GM23338 (cell line): Measurements from ENCODE around the gene FOXL1. TPM values are rescaled to one million over a fixed set of nuclear protein-coding genes. Genes with fewer than 3 reads are reported as not detected.

Experiments used
- ATAC-seq: fragments of 200-7000 bp; cut with Tn5 transposase; 3 replicates; pipeline ENCODE4 v1.9.1; 2020
- DNase-seq: peaks from one replicate; pipeline ENCODE4 v3.0.0-alpha.2; 2015; ENCODE audit warnings: low spot score
- H2AFZ ChIP-seq: fragments of 200-600 bp; sonication (generic); 2 replicates; pipeline ENCODE4 v1.8.0; 2016; ENCODE audit warnings: antibody characterized with exemption, mild to moderate bottlenecking, moderate library complexity
- H3F3A ChIP-seq: fragments of 200-600 bp; sonication (generic); replicated peaks from 2 replicates; pipeline ENCODE4 v1.8.0; 2017; ENCODE audit warnings: antibody characterized with exemption, mixed run types, low read depth
- H3K27ac ChIP-seq: fragments of 200-600 bp; sonication (generic); 2 replicates; pipeline ENCODE4 v1.6.1; 2016; ENCODE audit warnings: low read depth
- H3K27me3 ChIP-seq: fragments of 200-600 bp; sonication (generic); 2 replicates; pipeline ENCODE4 v1.8.0; 2016; ENCODE audit warnings: mild to moderate bottlenecking, mixed run types, moderate library complexity; ENCODE audit not compliant: insufficient read depth
- H3K36me3 ChIP-seq: fragments of 200-600 bp; sonication (generic); 2 replicates; pipeline ENCODE4 v1.8.0; 2016; ENCODE audit warnings: mild to moderate bottlenecking; ENCODE audit not compliant: insufficient read depth
- H3K4me1 ChIP-seq: fragments of 200-600 bp; sonication (generic); 2 replicates; pipeline ENCODE4 v1.8.0; 2016; ENCODE audit warnings: mild to moderate bottlenecking, moderate library complexity; ENCODE audit not compliant: insufficient read depth
- H3K4me2 ChIP-seq: fragments of 200-600 bp; sonication (generic); 2 replicates; pipeline ENCODE4 v1.7.1; 2017; ENCODE audit warnings: mixed run types
- H3K4me3 ChIP-seq: fragments of 200-600 bp; sonication (generic); 2 replicates; pipeline ENCODE4 v1.6.1; 2016; ENCODE audit warnings: mixed run types
- H3K79me2 ChIP-seq: fragments of 200-600 bp; sonication (generic); replicated peaks from 2 replicates; pipeline ENCODE4 v1.8.0; 2017; ENCODE audit warnings: mild to moderate bottlenecking; ENCODE audit not compliant: insufficient read depth
- H3K9me2 ChIP-seq: fragments of 200-600 bp; sonication (generic); 2 replicates; pipeline ENCODE4 v1.8.0; 2017; ENCODE audit not compliant: insufficient read depth
- H4K20me1 ChIP-seq: fragments of 200-600 bp; sonication (generic); replicated peaks from 2 replicates; pipeline ENCODE4 v1.8.0; 2017; ENCODE audit warnings: mild to moderate bottlenecking; ENCODE audit not compliant: insufficient read depth
- H3K27ac Mint-ChIP-seq: 2 replicates; pipeline ENCODE4 v1.8.0; 2020; ENCODE audit warnings: inconsistent platforms, mild to moderate bottlenecking, moderate library complexity, mixed read lengths
- H3K27me3 Mint-ChIP-seq: 3 replicates; pipeline ENCODE4 v1.8.0; 2022; ENCODE audit warnings: low read depth, mild to moderate bottlenecking, moderate library complexity, mixed read lengths, inconsistent platforms; ENCODE audit not compliant: insufficient read depth, poor library complexity
- H3K36me3 Mint-ChIP-seq: 3 replicates; pipeline ENCODE4 v1.8.0; 2021; ENCODE audit warnings: low read depth, mild to moderate bottlenecking, inconsistent platforms, moderate library complexity, mixed read lengths
- H3K4me1 Mint-ChIP-seq: 3 replicates; pipeline ENCODE4 v1.8.0; 2020; ENCODE audit warnings: mild to moderate bottlenecking, inconsistent platforms, mixed read lengths
- H3K4me3 Mint-ChIP-seq: 3 replicates; pipeline ENCODE4 v1.8.0; 2021; ENCODE audit warnings: moderate library complexity, mild to moderate bottlenecking, inconsistent platforms, mixed read lengths
- H3K9me3 Mint-ChIP-seq: 3 replicates; pipeline ENCODE4 v1.8.0; 2020; ENCODE audit warnings: moderate library complexity, mild to moderate bottlenecking, inconsistent platforms, mixed read lengths
- EZH2phosphoT487 ChIP-seq: fragments of 200-600 bp; sonication (generic); IDR thresholded peaks from one replicate; pipeline ENCODE4 v1.8.1; 2018; ENCODE audit warnings: antibody characterized with exemption; ENCODE audit not compliant: unreplicated experiment
- JUNB ChIP-seq: IDR thresholded peaks from one replicate; pipeline ENCODE4 v1.6.1; 2016; ENCODE audit warnings: antibody characterized with exemption; ENCODE audit not compliant: unreplicated experiment
- NANOG ChIP-seq: IDR thresholded peaks from 2 replicates; pipeline ENCODE4 v1.6.1; 2016; ENCODE audit warnings: antibody characterized with exemption, borderline replicate concordance
- REST ChIP-seq: IDR thresholded peaks from one replicate; pipeline ENCODE4 v1.6.1; 2018; ENCODE audit warnings: antibody characterized with exemption; ENCODE audit not compliant: unreplicated experiment
- STAT1 ChIP-seq: IDR thresholded peaks from one replicate; pipeline ENCODE4 v1.6.1; 2016; ENCODE audit warnings: antibody characterized with exemption; ENCODE audit not compliant: unreplicated experiment
- ZNF331 ChIP-seq: fragments of 250-450 bp; sonication (Bioruptor Pico); IDR thresholded peaks from 2 replicates; pipeline ENCODE4 v1.5.0; 2020; ENCODE audit warnings: low read depth, mild to moderate bottlenecking, moderate library complexity
- ZNF462 ChIP-seq: fragments of 250-450 bp; sonication (Bioruptor Pico); IDR thresholded peaks from 2 replicates; pipeline ENCODE4 v1.5.0; 2020; ENCODE audit warnings: mild to moderate bottlenecking, moderate library complexity
- polyA plus RNA-seq: library from polyadenylated mRNA; unstranded; fragments of >200 nt; fragmentation: Nextera tagmentation; extraction: Ambion mirVana; gene quantifications from 2 replicates; pipeline ENCODE4 v1.2.1, GENCODE V29; 2016
- total RNA-seq: library from RNA; depleted of rRNA; stranded (reverse); fragments of >200 nt; shearing (Covaris generic); gene quantifications from 2 replicates; pipeline ENCODE4 v1.2.3, GENCODE V29; 2014

Gene FOXL1
- total and polyA plus RNA-seq, 2 experiments from 2014 or later: 0.31 TPM; not detected in 1

GRCh38 chr16:86540894-86541293 is 37.5 kb upstream of the FOXL1 start (continued):
- TF ChIP-seq ZNF462 (CRISPR knock-in tag) (no peak), EZH2phosphoT487 (no peak)

GRCh38 chr16:86541560-86541959 is 36.8 kb upstream of the FOXL1 start:
- no peaks in the 10 kb centered on the region for H4K20me1 ChIP-seq
- Mint-ChIP-seq H3K27me3 (peaks cover 3% of the 10 kb centered on the region), H3K4me1 (no peaks in the 10 kb centered on the region), H3K36me3 (peaks cover 10% of the 10 kb centered on the region; the same call in 2 of the 3 replicates), H3K4me3 (no peak overlapping the region), H3K27ac (no peak overlapping the region), H3K9me3 (no peaks in the 10 kb centered on the region)
- no peak overlapping the region for H2AFZ ChIP-seq
- no peak for ATAC-seq
- H3K4me1 ChIP-seq: no peaks in the 10 kb centered on the region
- H3K79me2 ChIP-seq: no peaks in the 10 kb centered on the region
- DNase-seq: no peak
- no peaks in the 10 kb centered on the region; the same call in 1 of the 2 replicates for H3K36me3 ChIP-seq
- H3K4me3 ChIP-seq: no peak overlapping the region
- no peaks in the 10 kb centered on the region for H3K9me2 ChIP-seq
- H3F3A ChIP-seq: no peaks in the 10 kb centered on the region
- H3K27ac ChIP-seq: no peak overlapping the region
- no peaks in the 10 kb centered on the region for H3K27me3 ChIP-seq
- H3K4me2 ChIP-seq: no peak overlapping the region
- no peak for TF ChIP-seq EZH2phosphoT487
- TF ChIP-seq JUNB: no peak
- no peak for TF ChIP-seq NANOG
- no peak for TF ChIP-seq STAT1
- no peak for TF ChIP-seq REST
- TF ChIP-seq ZNF331 (CRISPR knock-in tag): no peak
